A673 (cell line): ENCODE results near the gene FGFR3.

Experiments
- CTCF ChIP-seq: fragments of 300-800, 200-600 bp; sonication (generic); conservative IDR thresholded peaks from 2 replicates; pipeline ENCODE4 v1.5.1; 2017; ENCODE audit warnings: low read depth, mild to moderate bottlenecking, antibody characterized with exemption, low read length, moderate library complexity, mixed read lengths
- EZH2 ChIP-seq: fragments of 200-600 bp; sonication (generic); IDR thresholded peaks from 2 replicates; pipeline ENCODE4 v1.6.1; 2017; ENCODE audit warnings: borderline replicate concordance, low read depth, mild to moderate bottlenecking, mixed read lengths, antibody characterized with exemption, low read length; ENCODE audit not compliant: poor library complexity, severe bottlenecking

GRCh38 chr4:1832690-1833089 lies 39.6 kb downstream of the FGFR3 start:
- TF ChIP-seq CTCF (no peak), EZH2 (no peak)
